T-helper 1 cell (primary cell): Measurements from ENCODE around the gene ZFAND6.
"Not testable (repeated sequence)": the region's sequence is repeated elsewhere in the genome, so short reads cannot be mapped to it uniquely, and the experiment has no call there.

Experiments used
- DNase-seq, 5 donors: peaks; one replicate each; pipeline ENCODE4 v3.0.0-alpha.2; 2012 to 2020

ZFAND6 gene

GRCh38 chr15:80152180-80152895 lies 92.9 kb downstream of the ZFAND6 start:
- DNase-seq, result peak; percentile 84 to 93 (median 87)

DNA sequence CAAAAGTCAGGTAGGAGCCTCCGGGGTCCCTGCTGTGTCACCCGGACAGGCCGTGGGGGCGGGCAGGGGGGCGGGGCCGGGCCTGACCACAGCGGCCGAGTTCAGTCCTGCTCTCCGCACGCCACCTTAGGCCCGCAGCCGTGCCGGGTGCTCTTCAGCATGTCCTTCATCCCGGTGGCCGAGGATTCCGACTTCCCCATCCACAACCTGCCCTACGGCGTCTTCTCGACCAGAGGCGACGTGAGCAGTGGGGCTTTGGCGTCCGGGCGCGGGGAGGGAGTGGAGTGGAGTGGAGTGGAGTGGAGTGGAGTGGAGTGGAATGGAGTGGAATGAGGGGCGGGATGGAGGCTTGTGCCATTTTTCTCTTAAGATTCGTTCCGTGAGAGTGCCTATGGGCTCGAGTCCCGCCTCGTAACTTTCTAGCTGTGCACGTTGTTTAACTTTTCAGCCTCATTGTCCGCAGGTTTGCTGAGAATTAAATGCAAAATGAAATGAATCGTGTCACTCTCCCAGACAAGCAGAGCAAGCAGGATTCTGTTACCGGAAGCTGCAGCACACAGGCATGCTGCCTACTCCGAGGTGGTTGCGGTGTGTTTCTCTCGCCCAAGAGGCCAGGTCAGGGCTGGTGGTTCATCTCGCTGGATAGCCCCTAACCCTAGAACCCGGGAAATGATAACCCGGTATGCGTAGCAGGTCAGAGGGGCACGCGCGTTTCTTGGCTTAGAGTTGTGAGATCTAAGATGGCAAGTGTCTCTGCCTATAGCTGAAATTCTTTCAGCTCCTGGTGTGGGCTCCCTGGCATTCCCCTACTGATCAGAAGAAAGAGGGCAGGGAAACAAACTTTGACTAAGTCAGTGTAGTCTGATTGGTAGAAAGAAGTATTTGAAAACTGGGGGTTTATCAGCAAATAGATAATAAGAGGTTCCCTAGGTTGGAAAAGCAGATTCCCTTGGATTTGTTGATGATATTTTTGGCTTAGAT lies 93.7 kb downstream of the ZFAND6 start, which contains the start of gene FAH:
Gene FAH (plus strand): TSS at position 104 of the 981 bp plus-strand sequence. CDS start 56 bp downstream, at position 160.
- peak in 3 of 5 donors; percentile 15 to 68 (median 19) for DNase-seq

GRCh38 chr15:80153900-80154299 lies 94.4 kb downstream of the ZFAND6 start:
- DNase-seq, result no peak

DNA sequence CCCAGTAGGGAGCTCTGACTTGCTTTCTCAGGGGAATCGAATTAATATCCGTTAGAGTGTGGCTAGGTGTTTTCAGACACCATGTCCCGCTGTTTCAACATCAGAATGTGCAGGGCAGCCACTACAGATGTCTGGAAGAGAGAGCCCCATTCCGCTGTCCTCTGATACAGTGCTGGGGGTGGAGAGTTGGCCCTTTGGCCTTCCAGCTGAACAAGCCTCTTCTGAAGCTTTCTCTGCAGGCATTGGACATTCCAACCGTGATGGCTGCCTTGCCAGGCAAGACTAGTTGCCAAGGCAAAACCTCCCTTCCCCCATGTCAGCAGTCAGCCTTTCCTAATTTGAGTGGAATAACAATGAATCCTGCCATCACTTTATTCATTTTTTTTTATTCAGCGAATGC lies 94.9 kb downstream of the ZFAND6 start:
- DNase-seq, result no peak

DNA sequence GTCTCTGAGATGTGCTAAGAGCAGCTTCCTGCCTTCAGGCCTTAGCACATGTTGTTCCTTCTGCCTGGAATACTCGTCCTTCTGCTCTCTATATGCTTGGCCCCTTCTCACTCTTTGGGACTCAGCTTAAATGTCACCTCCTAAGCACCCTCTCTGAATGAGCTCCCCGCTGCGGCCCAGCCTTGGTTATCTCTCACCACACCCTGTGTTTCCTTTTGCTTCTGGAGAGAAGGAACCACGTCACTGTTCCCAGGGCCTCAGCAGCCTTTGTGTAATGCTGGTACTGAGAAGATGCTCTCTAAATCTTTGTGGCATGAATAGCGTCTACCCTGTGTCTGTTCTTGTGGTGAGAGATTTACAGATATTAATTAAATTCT lies 95.5 kb downstream of the ZFAND6 start:
- DNase-seq, result no peak

GRCh38 chr15:80155378-80156175 lies 96.1 kb downstream of the ZFAND6 start:
- DNase-seq, result not testable (repeated sequence)

DNA sequence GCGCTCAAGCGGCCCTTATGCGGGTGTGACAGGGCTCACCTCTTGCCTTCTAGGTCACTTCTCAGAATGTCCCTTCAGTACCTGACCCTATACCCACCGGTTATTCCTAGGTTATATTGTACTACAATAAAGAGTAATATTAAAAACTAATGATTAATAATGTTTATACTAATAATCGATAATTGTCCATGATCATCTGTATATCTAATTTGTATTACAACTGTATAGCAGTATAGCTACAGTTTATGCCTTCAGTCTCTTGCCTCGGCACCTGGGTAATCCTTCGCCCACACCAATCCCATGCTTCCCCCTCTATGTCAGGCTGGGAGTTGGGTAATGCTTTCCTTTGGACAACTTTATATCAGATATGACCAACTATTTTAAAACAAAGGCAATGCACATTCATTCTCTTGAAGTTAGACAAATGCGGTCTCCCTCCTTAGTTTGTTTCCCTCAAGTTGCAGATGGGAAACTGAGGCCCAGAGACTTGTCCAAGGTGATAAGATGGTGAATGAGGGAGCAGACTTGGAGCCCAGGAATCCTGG lies 96.8 kb downstream of the ZFAND6 start:
- no peak for DNase-seq

DNA sequence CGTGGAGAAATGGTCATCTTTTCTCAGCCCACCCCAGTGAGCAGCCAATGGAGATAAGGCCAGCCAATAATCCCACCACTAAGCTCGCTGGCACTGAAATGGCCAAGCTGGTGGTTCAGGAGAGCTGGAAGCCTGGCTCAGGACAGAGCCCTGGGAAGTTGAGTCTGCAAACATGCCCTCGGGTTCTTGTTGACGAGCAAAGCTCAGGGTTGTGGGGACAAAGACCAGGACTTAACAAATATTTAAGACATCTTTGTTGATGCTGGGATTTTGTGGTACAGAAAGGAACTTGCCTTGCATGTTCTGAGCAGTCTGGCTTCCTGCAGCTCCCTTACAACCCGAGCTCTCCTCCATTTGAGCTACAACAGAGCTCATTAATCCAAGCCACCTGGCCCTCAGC lies 97.7 kb downstream of the ZFAND6 start:
- no peak for DNase-seq

DNA sequence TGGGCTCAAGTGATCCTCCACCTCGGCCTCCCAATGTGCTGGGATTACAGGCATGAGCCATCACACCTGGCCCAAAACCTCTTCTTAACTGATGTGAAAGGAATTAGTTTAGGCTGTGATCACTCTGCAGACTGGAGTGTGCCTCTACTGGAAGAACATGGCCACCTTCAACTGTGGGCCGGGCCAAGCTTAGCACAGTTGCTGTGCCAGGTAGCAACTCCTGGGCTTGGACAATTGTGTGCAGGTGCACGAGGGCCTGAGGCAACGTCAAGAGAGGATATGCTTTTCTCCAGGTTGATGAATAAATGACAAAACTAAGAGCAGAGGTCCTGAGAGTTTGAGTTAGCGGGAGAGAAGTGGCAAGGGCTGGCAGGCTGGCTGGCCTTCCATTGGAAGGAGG lies 99.8 kb downstream of the ZFAND6 start:
- DNase-seq, result no peak

DNA sequence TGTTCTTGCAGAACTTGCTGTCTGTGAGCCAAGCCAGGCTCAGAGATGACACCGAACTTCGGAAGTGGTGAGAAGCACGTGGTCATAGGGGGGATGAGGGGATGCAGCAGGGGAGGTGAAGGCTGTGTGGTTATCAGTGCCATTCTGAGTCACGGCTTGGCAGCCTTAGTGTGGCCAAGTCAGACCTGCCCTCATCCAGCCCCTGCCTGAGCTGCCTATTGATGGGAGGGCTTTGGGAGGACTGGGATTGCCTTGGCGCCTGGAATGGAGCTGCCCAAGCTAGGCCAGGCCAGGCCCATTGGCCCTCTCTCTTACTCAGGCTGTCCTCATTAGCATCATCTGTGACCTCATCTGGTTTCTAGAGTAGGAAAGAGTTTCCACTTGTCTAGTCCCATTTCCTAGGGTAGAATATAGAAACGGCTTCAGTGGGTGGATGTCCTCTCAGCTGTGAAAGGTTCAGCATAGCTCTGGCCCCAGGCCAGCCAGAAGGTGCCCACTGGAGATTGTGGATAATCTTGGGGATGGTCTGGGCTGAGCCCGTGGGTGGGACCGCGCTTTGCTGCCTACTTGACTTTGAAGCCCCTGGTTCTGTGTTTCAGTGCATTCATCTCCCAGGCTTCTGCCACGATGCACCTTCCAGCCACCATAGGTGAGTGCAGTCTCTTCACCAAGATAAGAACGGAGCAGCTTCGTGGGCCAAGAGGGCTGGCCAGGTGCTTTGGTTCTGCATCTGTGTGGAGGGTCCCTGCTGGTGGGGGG lies 100.5 kb downstream of the ZFAND6 start:
- peak in 1 of 5 donors; percentile 51 for DNase-seq

GRCh38 chr15:80160570-80161156 lies 101.2 kb downstream of the ZFAND6 start:
- DNase-seq, result peak in 1 of 5 donors; percentile 90

- no peak for DNase-seq
Observed at GRCh38 chr15:80161468-80162016, 102.1 kb downstream of the ZFAND6 start.

DNA sequence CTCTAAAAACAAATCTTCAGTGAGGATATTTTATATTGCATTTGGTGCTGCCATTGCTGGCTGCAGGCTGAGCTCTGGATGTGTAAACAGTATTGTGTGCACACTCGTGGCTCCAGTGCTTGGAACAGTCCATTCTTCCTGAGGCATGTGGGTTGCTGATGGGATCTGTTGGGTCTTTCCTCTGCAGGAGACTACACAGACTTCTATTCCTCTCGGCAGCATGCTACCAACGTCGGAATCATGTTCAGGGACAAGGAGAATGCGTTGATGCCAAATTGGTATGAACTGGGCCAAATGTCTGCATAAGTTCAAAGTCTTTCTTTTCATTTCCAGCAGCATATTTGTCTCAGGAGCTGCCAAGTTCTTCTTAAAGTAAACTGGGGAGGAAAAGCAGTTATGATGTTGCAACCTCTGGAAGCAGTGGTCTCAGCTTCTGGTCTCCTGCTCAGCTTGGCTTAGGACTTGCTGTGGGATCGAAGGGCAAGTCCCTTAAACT lies 102.6 kb downstream of the ZFAND6 start:
- DNase-seq, result no peak

GRCh38 chr15:80163217-80163616 lies 103.7 kb downstream of the ZFAND6 start:
- DNase-seq, result no peak

- DNase-seq, result no peak
Observed at GRCh38 chr15:80163897-80164296, 104.4 kb downstream of the ZFAND6 start.

GRCh38 chr15:80167936-80168335 lies 108.5 kb downstream of the ZFAND6 start:
- no peak for DNase-seq

GRCh38 chr15:80168421-80168820 lies 108.9 kb downstream of the ZFAND6 start:
- no peak for DNase-seq

DNA sequence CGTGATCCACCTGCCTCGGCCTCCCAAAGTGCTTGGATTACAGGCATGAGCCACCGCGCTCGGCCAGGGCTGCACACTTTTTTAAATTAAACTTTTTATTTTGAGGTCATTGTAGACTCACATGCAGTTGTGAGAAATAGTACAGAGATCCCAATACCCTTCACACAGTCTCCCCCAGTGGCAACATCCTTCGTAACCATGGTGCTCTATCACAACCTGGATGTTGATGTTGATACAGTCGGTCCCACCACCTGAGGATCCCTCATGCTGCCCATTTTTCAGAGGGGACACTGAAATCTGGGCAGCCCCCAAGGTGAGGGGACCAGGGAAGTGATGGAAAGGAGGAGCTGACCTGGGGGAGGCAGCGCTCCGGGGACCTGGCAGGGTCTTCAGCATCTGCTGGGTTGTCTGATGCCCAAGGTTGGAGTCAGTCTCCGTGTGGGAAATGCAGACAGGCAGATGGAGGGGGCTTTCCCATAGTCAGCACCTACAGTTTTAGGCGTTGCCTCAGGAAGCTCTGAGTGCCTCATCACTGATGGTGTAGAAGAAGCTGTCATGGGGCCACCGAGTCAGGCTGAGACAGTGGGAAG lies 110.4 kb downstream of the ZFAND6 start:
- DNase-seq, result no peak

DNA sequence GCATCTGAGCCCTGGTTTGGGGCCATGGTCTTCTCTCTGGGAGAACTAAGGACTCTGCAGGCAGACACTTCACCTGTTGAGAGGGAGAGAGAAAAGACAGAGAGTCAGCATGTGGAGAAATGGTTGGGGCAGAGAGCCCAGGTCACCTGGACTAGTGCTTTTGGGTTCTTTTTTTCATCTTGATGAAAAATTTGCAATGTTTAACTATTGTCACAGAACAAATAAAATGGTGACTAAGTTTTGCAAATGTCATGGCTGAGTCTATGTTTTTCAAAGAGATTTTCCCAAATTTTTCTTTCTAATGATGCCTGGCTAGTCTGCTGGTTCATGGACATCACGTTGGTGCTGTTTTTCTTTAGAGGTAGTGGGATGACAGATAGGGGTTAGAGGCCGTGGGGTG lies 111.1 kb downstream of the ZFAND6 start:
- DNase-seq, result no peak

- DNase-seq, result no peak
Observed at GRCh38 chr15:80171787-80172186, 112.3 kb downstream of the ZFAND6 start.
